NB4 (cell line): ENCODE measurements around the gene DEXI.

ENCODE experiments used
- DNase-seq: peaks from one replicate; pipeline ENCODE4 v3.0.0; 2010; ENCODE audit warnings: low read depth
- H3K4me3 ChIP-seq: one replicate; pipeline ENCODE4 v1.5.1; 2011; ENCODE audit warnings: mild to moderate bottlenecking, low read depth, low read length, moderate library complexity
- MYC ChIP-seq: IDR thresholded peaks from 2 replicates; pipeline ENCODE4 v1.6.1; 2011; ENCODE audit warnings: low read depth, low read length
- POLR2A ChIP-seq: IDR thresholded peaks from 2 replicates; pipeline ENCODE4 v1.6.1; 2011; ENCODE audit warnings: mild to moderate bottlenecking; ENCODE audit not compliant: insufficient read length; ENCODE audit errors: extremely low read depth
- TF ChIP-seq, protein P1 (sequence below): IDR thresholded peaks from one replicate; pipeline ENCODE4 v1.5.1; 2012; ENCODE audit warnings: low read depth, low read length
- TF ChIP-seq, protein P2 (sequence below): IDR thresholded peaks from 2 replicates; pipeline ENCODE4 v1.6.1; 2011; ENCODE audit warnings: low read depth, low read length

DEXI gene

DNA sequence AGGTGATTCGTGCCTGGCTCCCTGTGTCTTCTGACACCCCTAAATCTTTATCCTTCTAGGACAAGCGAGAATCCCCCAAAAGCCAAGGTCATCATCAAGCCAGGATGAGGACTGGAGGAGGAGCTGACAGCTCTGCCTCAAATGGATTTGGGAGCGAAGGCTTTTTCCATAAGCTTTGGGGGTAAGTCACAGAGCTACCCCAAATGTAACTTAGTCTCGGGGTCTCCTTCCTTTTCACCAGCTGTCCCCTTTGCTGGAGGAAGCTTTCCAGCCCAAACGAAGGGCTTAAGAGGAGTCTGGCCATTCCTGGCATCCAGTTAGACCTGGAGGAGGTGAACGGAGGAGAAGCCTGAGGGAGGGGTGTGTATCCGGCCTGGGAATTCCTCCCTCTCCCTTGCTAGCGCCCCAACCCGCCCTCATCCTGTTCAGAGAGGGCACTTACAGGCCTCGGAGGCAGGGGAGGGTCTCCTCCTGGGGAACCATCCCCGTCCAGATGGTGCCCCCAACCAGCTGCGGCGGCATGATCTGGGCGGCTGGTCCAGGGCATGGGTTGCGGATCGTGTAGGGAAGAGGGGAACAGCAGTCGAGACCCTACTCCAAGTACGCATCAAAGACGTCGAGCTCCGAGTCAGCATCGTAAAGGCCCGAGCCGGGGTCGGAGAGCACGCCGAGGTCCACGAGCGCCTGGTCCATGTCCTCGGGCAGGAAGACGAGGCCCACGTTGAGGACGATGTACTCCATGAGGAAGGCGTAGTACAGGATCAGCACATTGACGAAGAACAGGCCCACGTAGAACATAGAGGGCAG lies 938 bp downstream of the DEXI start:
- DNase-seq, result no peak
- TF ChIP-seq POLR2A (no peak), MYC (no peak)
- TF ChIP-seq, protein P1, sequence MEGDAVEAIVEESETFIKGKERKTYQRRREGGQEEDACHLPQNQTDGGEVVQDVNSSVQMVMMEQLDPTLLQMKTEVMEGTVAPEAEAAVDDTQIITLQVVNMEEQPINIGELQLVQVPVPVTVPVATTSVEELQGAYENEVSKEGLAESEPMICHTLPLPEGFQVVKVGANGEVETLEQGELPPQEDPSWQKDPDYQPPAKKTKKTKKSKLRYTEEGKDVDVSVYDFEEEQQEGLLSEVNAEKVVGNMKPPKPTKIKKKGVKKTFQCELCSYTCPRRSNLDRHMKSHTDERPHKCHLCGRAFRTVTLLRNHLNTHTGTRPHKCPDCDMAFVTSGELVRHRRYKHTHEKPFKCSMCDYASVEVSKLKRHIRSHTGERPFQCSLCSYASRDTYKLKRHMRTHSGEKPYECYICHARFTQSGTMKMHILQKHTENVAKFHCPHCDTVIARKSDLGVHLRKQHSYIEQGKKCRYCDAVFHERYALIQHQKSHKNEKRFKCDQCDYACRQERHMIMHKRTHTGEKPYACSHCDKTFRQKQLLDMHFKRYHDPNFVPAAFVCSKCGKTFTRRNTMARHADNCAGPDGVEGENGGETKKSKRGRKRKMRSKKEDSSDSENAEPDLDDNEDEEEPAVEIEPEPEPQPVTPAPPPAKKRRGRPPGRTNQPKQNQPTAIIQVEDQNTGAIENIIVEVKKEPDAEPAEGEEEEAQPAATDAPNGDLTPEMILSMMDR, result no peak
- TF ChIP-seq, protein P2, sequence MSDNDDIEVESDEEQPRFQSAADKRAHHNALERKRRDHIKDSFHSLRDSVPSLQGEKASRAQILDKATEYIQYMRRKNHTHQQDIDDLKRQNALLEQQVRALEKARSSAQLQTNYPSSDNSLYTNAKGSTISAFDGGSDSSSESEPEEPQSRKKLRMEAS, result no peak
- H3K4me3 ChIP-seq, result peak overlapping the region; percentile 69

DNA sequence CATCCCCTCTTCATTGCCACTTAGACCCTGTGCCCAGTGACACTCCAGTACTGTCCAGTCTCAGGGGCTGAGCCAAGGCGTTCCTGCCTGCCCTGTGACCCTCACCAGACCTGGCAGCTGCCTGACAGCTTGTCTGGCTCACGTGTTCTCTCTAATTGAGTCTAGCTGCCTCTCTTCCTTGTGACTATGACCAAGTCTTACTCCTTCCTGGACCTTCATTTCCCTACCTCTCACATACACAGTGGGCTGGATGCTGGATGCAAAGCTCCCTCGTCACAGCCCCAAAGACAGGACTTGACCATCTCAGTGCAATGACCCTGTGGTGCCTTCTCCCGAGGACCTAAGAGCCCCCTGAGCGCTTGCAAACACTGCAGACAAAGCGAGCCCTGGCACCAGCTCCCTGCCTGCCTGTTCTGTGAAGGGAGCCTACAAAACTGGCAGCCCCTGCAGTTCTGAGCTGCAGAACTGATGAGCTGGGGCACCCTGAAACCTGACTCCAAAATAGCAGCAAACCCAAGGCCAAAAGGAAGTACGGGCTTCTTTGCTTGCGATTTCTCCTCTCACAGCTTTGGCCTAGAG lies 1.7 kb downstream of the DEXI start:
- no peak for DNase-seq
- TF ChIP-seq, protein P2, result no peak
- TF ChIP-seq, protein P1, result no peak
- TF ChIP-seq POLR2A (no peak), MYC (no peak)
- peak overlapping the region; percentile 69 for H3K4me3 ChIP-seq

DNA sequence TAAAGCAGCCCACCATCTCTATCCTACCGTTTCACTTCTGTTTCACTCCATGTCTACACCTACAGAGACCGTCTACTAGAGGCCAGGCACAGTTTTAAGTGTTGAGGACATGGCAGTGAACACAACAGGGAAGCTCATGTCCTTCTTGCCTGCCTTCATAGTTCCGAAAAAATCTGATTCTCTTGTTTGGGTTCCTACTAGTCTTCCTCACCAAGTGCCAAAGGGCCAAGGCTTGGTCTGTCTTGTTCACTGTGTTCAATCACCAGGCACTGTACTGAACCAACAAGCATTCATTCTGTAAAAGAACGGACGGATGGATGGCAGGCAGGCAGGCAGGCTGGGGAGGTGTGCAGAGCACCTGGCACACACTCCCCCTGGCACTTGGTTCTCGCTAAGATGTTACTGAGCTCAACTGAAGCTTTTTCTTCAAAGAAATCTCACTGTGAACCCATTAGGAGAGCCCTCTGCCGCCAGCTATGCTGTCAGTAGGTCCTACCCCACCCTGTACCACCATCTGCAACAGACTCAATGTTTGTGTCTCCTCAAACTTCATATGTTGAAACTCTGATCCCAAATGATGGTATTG lies 2.5 kb downstream of the DEXI start:
- DNase-seq, result no peak
- peak overlapping the region; percentile 69 for H3K4me3 ChIP-seq
- TF ChIP-seq, protein P2, result no peak
- no peak for TF ChIP-seq POLR2A
- TF ChIP-seq, protein P1, result no peak

DNA sequence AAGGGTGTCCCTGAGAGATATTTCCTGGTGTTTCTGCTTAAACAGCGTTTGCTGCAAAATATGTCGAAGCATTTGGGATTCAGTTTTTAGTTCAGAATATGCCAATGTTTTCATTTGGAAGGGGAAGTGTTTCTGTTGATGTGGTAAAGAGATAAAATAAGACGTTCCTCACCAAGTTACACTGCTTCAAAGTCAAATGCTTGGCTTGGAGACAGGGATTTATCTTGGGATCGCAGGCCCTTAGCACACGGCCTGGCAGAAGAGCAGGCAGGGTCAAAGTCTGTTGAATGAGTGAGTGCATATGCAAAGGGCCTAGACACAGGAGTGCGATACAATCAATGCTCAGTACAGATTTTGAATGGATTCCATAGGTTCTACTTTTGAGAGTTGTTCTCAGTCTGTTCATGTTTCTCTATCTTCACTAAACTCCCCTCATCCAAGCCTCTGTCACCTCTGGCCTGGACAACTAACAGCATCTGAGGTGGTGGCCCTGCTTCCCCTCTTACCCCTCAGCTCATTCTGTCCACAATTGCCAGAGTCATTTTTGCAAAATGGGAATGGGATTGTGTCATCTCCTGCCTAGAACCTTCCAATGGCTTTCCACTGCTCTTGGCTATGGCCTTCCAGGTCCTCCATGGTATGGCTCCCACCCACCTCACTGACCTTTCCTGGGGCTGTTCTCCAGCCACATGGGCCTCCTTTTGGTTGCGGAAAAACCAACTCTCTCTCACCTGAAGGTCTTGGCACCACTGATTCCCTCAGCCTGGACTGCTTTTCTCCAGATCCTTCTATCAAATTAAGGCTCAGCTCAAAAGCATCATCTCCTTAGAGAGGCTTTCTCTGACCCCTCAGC lies 3.2 kb downstream of the DEXI start:
- no peak for DNase-seq
- H3K4me3 ChIP-seq, result peak overlapping the region; percentile 17
- TF ChIP-seq, protein P2, result no peak
- no peak for TF ChIP-seq POLR2A
- TF ChIP-seq, protein P1, result no peak
- no peak for TF ChIP-seq MYC

DNA sequence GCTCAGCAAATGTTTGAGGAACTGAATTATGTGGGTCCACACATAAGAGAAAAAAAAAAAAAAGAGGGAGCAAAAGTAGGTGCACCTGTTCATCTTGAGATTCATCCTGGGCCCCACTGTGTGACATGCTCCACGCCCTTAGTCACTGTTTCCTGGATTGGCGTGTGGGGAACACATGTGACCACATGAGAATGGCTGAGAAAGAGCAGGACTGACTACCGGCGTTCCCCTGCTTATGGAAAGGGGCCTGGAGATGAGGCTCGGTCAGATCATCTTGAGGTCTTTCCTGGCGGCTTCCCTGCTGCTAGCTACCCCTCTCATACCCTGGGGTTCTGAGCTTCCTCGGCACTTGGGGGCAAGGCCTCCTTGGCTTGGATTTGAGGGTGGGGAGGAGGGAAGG lies 3.9 kb downstream of the DEXI start:
- TF ChIP-seq POLR2A (no peak), MYC (no peak)
- TF ChIP-seq, protein P1, result no peak
- TF ChIP-seq, protein P2, result no peak
- no peak for DNase-seq
- no peak overlapping the region for H3K4me3 ChIP-seq
